Middle frontal gyrus (tissue), 1 donor: ENCODE data around the gene C11orf42.
A peak's percentile ranks its signal among the peaks of the same experiment; 100 is the strongest.
"Not testable (repeated sequence)": the region's sequence is repeated elsewhere in the genome, so short reads cannot be mapped to it uniquely, and the experiment has no call there.

Experiments
- DNase-seq: peaks from one replicate; pipeline ENCODE4 v3.0.0-alpha.2; 2015; ENCODE audit warnings: low spot score; ENCODE audit errors: extremely low spot score

The C11orf42 gene

GRCh38 chr11:6223854-6224253 lies 18.5 kb downstream of the C11orf42 start:
- DNase-seq: no peak

- no peak for DNase-seq
Measured at GRCh38 chr11:6224421-6224820, 19.1 kb downstream of the C11orf42 start.

- DNase-seq: no peak
Measured at GRCh38 chr11:6225024-6225423, 19.7 kb downstream of the C11orf42 start.

- DNase-seq: no peak
Measured at GRCh38 chr11:6225896-6226295, 20.5 kb downstream of the C11orf42 start.

- DNase-seq: no peak
Measured at GRCh38 chr11:6228520-6228919, 23.2 kb downstream of the C11orf42 start.

- DNase-seq: no peak
Measured at GRCh38 chr11:6229911-6230310, 24.6 kb downstream of the C11orf42 start.

GRCh38 chr11:6232899-6233298 lies 27.5 kb downstream of the C11orf42 start:
- no peak for DNase-seq

- no peak for DNase-seq
Measured at GRCh38 chr11:6233984-6234386, 28.6 kb downstream of the C11orf42 start.

GRCh38 chr11:6234387-6235107 lies 29.2 kb downstream of the C11orf42 start, which contains the start of gene FHIP1B:
Gene FHIP1B, minus strand, starts transcription at chr11:6234636. Its CDS starts 10,120 bp downstream, at chr11:6224516.
- DNase-seq: peak; percentile 97

- DNase-seq: no peak
Measured at GRCh38 chr11:6237266-6237665, 31.9 kb downstream of the C11orf42 start.

- no peak for DNase-seq
Measured at GRCh38 chr11:6237761-6238302, 32.5 kb downstream of the C11orf42 start.

- no peak for DNase-seq
Measured at GRCh38 chr11:6238902-6239301, 33.5 kb downstream of the C11orf42 start, which contains the start of gene CNGA4. Gene CNGA4, plus strand, starts transcription at chr11:6239089. Its CDS starts 118 bp downstream, at chr11:6239207.

GRCh38 chr11:6240139-6240538 lies 34.8 kb downstream of the C11orf42 start:
- no peak for DNase-seq

GRCh38 chr11:6240781-6241180 lies 35.4 kb downstream of the C11orf42 start:
- no peak for DNase-seq

GRCh38 chr11:6241316-6241715 lies 36.0 kb downstream of the C11orf42 start:
- no peak for DNase-seq

- no peak for DNase-seq
Measured at GRCh38 chr11:6245536-6245935, 40.2 kb downstream of the C11orf42 start.

GRCh38 chr11:6248248-6248647 lies 42.9 kb downstream of the C11orf42 start:
- no peak for DNase-seq

GRCh38 chr11:6248897-6249296 lies 43.5 kb downstream of the C11orf42 start:
- DNase-seq: not testable (repeated sequence)

- DNase-seq: no peak
Measured at GRCh38 chr11:6249770-6250555, 44.6 kb downstream of the C11orf42 start.

GRCh38 chr11:6251120-6251733 lies 45.9 kb downstream of the C11orf42 start:
- DNase-seq: no peak

- DNase-seq: peak; percentile 15
Measured at GRCh38 chr11:6251990-6252473, 46.7 kb downstream of the C11orf42 start.

GRCh38 chr11:6253197-6253596 lies 47.8 kb downstream of the C11orf42 start:
- DNase-seq: no peak
